Keratinocyte (primary cell): ENCODE measurements around the gene ABCA12.

Source experiments
- CTCF ChIP-seq, 3 experiments: IDR thresholded peaks in 1 of 3; conservative IDR thresholded peaks in 1 of 3; optimal IDR thresholded peaks in 1 of 3; 2 replicates in 2 of 3; 3 replicates in 1 of 3; pipeline versions ENCODE3 to v1.5.1; 2011; ENCODE audit warnings: low read length in 3 of 3, mild to moderate bottlenecking in 3 of 3, moderate library complexity in 2 of 3, control low read depth in 1 of 3, inconsistent platforms in 1 of 3; ENCODE audit not compliant: insufficient read depth in 2 of 3; ENCODE audit errors: extremely low read depth in 1 of 3
- EZH2 ChIP-seq: IDR thresholded peaks from one replicate; pipeline ENCODE4 v1.6.1; 2012; ENCODE audit warnings: inconsistent platforms, mild to moderate bottlenecking, low read length, moderate library complexity

GRCh38 chr2:214904176-214904575 lies 234.2 kb downstream of the ABCA12 start:
- no peak for TF ChIP-seq EZH2
- no peak for TF ChIP-seq CTCF (optimal IDR thresholded peaks at IDR 0.05 in 1 of 3, IDR thresholded peaks at IDR 0.05 in 1 of 3, conservative IDR thresholded peaks at IDR 0.05 in 1 of 3; ENCODE audit: extremely low read depth in 1 of 3, insufficient read depth in 2 of 3, low read length in 3 of 3)
